ENCODE data around the gene C14orf93.
A peak's percentile ranks its signal among the peaks of the same experiment; 100 is the strongest.
"Not testable (repeated sequence)": the region's sequence is repeated elsewhere in the genome, so short reads cannot be mapped to it uniquely, and the experiment has no call there.

The C14orf93 gene

GRCh38 chr14:23018107-23018506 is 8.2 kb upstream of the C14orf93 start:
- no peak for DNase-seq

DNA sequence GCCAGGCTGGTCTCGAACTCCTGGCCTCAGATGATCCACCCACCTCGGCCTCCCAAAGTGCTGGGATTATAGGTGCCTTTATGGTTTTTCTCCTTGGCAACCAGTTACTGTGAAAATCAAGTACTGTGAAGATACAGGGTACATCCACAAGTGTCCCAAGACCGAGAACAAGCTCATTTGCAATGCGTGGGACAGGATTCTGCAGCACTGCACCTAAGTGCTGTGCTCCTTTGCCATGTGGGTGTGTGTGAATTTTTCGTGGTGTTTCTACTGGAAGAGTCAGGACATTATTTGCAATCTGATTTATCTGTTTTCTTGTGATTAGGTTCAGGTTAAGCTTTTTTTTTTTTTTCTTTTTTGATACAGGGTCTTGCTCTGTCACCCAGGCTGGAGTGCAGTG is 7.1 kb upstream of the C14orf93 start:
- DNase-seq, result no peak

DNA sequence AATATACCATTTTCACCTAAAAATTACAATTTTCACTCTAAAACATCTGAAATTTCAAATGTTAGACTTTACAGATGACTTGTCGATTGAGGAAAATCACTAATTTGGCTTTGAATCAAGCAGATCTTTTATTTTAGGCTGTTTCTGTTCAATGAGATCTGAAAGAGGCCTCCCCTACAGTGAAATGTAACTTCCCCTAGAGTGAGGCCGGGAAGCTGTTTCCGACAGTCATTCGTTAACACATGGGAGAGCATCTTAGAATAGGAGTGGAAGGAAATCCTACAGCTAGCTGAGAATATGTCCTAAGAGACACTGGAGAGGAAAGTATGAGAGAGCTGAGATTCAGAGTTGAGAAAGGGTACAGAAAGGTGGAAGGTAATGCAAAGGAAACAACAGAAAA is 5.7 kb upstream of the C14orf93 start:
- DNase-seq, result no peak

DNA sequence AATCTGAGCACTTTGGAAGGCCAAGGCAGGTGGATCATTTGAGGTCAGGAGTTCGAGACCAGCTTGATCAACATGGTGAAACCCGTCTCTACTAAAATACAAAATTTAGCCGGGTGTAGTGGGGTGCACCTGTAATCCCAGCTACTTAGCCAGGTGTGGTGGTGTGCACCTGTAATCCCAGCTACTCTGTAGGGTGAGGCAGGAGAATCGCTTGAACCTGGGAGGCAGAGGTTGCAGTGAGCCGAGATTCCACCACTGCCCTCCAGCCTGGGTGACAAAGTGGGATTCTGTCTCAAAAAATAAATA is 3.8 kb upstream of the C14orf93 start:
- DNase-seq, result not testable (repeated sequence)

DNA sequence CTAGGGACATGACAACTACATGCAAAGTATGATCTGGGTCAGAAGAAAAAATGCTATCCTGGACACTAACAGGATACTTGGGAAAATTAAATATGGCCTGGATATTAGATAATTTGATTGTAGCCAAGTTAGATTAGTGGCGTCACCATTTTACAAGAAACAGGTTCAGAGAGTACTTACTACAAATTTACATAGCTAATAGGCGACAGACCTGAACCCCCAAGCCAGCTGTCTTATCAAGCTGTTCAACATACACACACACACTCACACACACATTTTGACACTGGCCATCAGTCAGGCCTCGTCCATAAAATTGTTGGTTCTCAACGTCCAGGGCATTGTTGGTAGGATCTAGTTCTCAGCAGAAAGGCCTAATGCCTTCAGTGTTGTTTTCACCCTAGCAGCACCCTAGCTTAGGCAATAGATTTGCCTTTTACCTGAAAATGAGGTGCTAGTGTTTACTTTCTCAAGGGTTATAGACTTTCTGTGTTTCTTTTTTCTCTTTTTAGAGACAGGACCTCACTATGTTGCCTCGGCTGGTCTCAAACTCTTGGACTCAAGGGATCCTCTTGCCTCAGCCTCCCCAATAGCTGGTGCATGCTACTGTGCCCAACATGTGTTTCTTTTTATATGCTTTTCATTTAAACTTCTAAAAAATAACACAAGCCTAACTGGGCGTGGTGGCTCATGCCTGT is 3.3 kb upstream of the C14orf93 start:
- DNase-seq, result no peak

GRCh38 chr14:23009483-23009938 is 432 bp downstream of the C14orf93 start:
- DNase-seq, result no peak

- peak; percentile 68 for DNase-seq
Measured at GRCh38 chr14:23008831-23009230, 1.1 kb downstream of the C14orf93 start.

GRCh38 chr14:23006544-23007419 is 3.2 kb downstream of the C14orf93 start:
- DNase-seq, result peak; percentile 95

DNA sequence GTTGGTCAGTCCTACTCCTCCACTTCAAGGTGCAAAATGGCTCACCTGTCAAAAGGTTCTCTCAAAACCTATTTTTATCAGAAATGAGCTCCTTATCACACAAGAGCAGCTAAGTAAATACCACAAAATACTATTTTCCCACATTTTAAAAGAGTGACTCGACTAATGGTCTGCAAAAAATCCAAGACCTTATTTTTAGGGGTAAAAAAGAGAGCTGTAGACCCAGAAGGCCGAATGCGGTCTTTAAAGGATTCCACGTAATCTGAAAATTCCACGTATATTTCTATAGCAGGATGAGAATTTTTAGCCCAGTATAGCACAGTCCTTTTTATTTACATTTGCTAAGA is 3.8 kb downstream of the C14orf93 start:
- no peak for DNase-seq

GRCh38 chr14:23005451-23006187 is 4.3 kb downstream of the C14orf93 start:
- DNase-seq, result no peak

GRCh38 chr14:23004274-23004673 is 5.7 kb downstream of the C14orf93 start:
- not testable (repeated sequence) for DNase-seq

DNA sequence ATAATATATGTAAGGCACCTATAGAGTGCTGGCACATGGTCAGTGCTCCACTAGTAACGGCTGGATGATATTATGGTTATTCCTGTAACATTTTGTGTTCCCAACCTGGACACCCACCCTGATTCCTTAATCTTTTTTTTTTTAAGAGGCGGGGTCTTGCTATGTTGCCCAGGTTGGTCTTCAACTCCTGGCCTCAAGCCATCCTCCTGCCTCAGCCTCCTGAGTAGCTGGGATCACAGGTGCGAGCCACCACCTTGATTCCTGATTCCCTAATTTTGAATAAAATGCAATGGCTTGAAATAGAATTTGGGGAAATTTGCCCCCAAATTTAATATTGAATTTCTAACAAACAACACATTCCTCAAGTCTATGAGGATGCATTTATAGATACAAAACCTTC is 7.4 kb downstream of the C14orf93 start:
- DNase-seq, result no peak

- no peak for DNase-seq
Measured at GRCh38 chr14:23000860-23001259, 9.1 kb downstream of the C14orf93 start.

GRCh38 chr14:22998329-22999012 is 11.5 kb downstream of the C14orf93 start:
- no peak for DNase-seq

- DNase-seq, result no peak
Measured at GRCh38 chr14:22997676-22998323, 12.1 kb downstream of the C14orf93 start.

DNA sequence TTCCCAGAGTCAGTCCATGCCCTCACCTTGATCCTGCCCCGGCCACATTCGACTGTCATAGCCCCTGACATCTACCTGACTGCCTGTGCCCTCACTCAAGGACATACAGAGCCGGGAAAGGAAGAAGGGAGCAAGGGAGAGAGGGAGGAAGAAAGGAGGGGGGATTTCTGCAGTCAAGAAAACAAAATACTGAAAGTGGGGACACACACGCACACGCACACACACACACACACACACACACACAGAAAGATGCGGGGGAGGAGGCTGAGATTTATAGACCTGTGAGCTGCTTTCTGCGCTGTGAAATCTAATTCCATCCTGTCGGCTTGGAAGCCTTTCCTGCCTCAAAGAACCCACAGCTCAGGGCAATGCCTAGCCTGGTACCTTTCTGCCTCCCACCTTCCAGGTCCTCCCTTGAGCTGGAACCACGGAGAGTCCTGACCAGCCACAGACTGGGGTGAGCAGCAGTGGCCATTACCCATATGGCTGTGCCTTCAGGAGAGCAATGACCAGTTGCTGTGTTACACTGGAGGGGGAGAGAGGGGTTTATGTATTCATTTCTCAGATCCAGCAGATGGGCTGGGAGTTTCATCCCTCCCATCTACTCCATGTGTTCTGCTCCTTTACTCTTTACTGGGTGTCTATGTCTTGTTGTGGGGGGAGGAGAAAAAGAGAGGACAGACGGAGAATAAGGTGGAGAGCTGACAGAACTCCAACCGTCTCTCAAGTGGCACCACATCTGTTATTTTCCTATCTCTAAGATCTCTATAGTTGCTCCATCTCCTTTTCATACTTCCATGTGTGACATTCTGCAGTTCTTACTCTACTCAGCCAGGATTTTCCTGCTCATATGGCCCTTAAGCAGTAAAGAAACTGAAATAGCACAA is 12.9 kb downstream of the C14orf93 start:
- peak; percentile 9 for DNase-seq

DNA sequence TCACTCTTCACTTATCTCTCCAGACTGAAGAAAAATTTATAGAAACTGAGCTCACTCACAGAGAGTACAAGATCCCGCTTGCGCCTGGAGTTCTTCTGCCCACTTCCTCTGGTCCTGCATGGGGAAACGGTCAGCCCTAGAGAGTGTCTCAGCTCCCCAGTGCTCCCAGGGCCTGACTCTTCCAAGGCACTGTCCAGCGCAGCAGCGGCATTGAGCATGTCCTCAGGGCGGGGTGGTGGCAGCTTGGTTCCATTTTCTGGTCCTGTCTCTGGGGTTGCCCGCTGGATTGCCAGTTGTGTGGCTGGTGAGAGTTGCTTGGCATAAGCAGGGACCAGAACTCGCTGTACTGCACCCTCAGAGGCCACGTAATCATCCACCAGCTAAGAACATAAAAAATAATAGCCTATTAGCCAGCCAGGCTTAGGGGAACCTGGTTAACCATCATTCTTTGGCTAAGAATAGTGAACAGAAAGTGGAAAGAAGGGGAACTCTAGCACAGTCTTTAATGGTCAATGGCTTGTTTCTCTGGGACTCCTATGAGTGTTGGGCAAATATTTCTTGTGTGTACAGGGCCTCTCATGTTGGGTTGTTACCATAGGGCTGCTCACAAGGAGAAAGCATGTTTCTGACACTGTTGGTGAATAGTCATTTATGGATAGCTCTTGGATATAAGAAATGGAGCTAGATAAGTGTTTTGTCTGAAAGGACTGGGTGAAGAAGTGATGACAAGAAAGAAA is 13.9 kb downstream of the C14orf93 start:
- no peak for DNase-seq

- DNase-seq, result peak; percentile 26
Measured at GRCh38 chr14:22994762-22995275, 15.1 kb downstream of the C14orf93 start.

- DNase-seq, result no peak
Measured at GRCh38 chr14:22993517-22993916, 16.4 kb downstream of the C14orf93 start.

- no peak for DNase-seq
Measured at GRCh38 chr14:22991852-22992251, 18.1 kb downstream of the C14orf93 start.

- DNase-seq, result no peak
Measured at GRCh38 chr14:22987291-22987690, 22.7 kb downstream of the C14orf93 start.

All from GF-D8 (cell line).